ENCODE results near the gene CLCA1.

The CLCA1 gene

GRCh38 chr1:86468501-86468977 is at the start of gene CLCA1:
Gene CLCA1 (plus strand): TSS chr1:86468927. CDS start chr1:86468972, 45 bp downstream.
- DNase-seq: no peak

GRCh38 chr1:86419277-86419903 is 49.3 kb upstream of the CLCA1 start:
- peak in 1 of 2 experiments; percentile 24 for DNase-seq

GRCh38 chr1:86421601-86422280 is 47.0 kb upstream of the CLCA1 start:
- no peak for DNase-seq

- DNase-seq: no peak
Measured at GRCh38 chr1:86423473-86423872, 45.3 kb upstream of the CLCA1 start.

- DNase-seq: no peak
Measured at GRCh38 chr1:86423873-86424272, 44.9 kb upstream of the CLCA1 start, which contains the start of gene CLCA2. Gene CLCA2 (plus strand): TSS chr1:86424171. CDS start chr1:86424248, 77 bp downstream.

- DNase-seq: no peak
Measured at GRCh38 chr1:86429122-86429725, 39.5 kb upstream of the CLCA1 start.

GRCh38 chr1:86429835-86430234 is 38.9 kb upstream of the CLCA1 start:
- no peak for DNase-seq

GRCh38 chr1:86430376-86430775 is 38.4 kb upstream of the CLCA1 start:
- no peak for DNase-seq

GRCh38 chr1:86434059-86434458 is 34.7 kb upstream of the CLCA1 start:
- no peak for DNase-seq

- DNase-seq: no peak
Measured at GRCh38 chr1:86435327-86435726, 33.4 kb upstream of the CLCA1 start.

GRCh38 chr1:86436041-86436440 is 32.7 kb upstream of the CLCA1 start:
- no peak for DNase-seq

GRCh38 chr1:86441581-86441980 is 27.1 kb upstream of the CLCA1 start:
- no peak for DNase-seq

- no peak for DNase-seq
Measured at GRCh38 chr1:86441997-86442396, 26.7 kb upstream of the CLCA1 start.

GRCh38 chr1:86445919-86446318 is 22.8 kb upstream of the CLCA1 start:
- no peak for DNase-seq

- DNase-seq: no peak
Measured at GRCh38 chr1:86447198-86447790, 21.4 kb upstream of the CLCA1 start.

- no peak for DNase-seq
Measured at GRCh38 chr1:86448670-86449069, 20.1 kb upstream of the CLCA1 start.

- no peak for DNase-seq
Measured at GRCh38 chr1:86449103-86449502, 19.6 kb upstream of the CLCA1 start.

GRCh38 chr1:86450847-86451246 is 17.9 kb upstream of the CLCA1 start:
- no peak for DNase-seq

- no peak for DNase-seq
Measured at GRCh38 chr1:86453664-86454063, 15.1 kb upstream of the CLCA1 start.

GRCh38 chr1:86455073-86455472 is 13.7 kb upstream of the CLCA1 start:
- DNase-seq: no peak

GRCh38 chr1:86460998-86461397 is 7.7 kb upstream of the CLCA1 start:
- DNase-seq: no peak

GRCh38 chr1:86461482-86461881 is 7.2 kb upstream of the CLCA1 start:
- no peak for DNase-seq

GRCh38 chr1:86464819-86465218 is 3.9 kb upstream of the CLCA1 start:
- no peak for DNase-seq
